Hindlimb muscle (tissue), 1 donor: ENCODE measurements around the gene ACP7. TPM values are rescaled to one million over a fixed set of nuclear protein-coding genes. Genes with fewer than 3 reads are reported as not detected.
"Not testable (repeated sequence)": the region's sequence is repeated elsewhere in the genome, so short reads cannot be mapped to it uniquely, and the experiment has no call there.

Experiments used
- DNase-seq: peaks from one replicate; pipeline ENCODE4 v3.0.0-alpha.2; 2013
- polyA plus RNA-seq: library from polyadenylated mRNA; unstranded; fragments of 120-200 nt; gene quantifications from one replicate; pipeline ENCODE4 v1.2.1, GENCODE V29; 2013; ENCODE audit not compliant: insufficient read length

Gene ACP7
- polyA plus RNA-seq, 1 donor = 0.14 TPM

- no peak for DNase-seq
These were observed 48.3 kb downstream of the ACP7 start for GRCh38 chr19:39132344-39132969.

DNA sequence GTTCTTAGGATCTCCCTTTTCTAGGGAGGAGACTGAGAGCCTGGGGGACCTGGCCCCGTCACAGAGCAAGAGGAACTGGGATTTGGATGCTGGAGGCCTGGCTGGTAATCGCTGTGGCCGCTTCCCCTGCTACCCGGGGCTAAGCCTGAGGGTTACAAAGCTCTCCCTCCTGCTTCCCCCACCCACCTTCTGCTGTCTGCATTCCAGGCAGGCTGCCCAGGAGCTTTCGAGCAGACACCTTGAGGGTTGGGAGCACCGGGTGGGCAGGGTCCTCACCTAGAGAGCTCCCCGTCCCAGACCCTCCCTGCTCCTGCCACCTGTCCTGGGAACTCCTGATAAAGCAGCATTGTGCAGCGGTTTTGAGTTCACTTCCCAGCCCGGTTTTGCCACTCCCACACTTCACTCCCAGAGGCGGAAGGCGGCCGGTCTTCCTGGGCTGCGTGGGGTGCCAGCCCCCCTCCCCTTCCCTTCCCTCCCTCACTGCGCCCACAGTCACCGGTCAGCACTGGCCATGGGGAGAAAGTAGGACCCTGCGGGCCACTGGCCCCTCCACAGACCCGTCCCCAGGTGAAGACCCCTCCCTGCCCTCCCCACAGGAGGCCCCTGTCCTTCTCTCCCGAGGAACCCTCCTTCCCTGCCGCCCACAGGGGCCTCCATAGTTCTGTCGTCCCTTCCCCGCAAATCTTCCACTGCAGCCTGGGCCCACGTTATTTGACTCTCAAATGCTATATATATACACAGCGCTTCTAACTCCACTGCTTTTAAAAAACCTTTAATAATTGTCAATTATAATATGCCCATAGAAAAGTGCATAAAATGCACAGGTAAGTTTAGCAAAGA lies 49.5 kb downstream of the ACP7 start:
- no peak for DNase-seq

DNA sequence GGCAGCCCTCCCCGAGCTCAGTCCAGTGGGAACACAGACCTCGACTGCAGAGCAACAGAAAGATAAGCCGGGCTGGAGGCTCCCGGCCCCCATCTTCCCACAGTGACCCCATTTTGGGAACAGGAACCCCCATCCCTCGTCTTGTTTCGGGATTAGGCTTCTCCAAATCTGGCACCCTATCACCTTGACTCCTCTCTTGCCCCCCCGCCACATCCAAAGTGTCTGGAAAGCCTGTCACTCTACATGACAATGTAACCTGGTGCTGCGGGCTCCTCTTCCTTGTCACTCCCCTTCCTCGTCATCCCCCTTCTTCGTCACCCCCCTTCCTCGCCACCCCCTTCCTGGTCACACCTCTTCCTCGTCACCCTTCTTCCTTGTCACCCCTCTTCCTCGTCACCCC lies 51.5 kb downstream of the ACP7 start:
- no peak for DNase-seq

DNA sequence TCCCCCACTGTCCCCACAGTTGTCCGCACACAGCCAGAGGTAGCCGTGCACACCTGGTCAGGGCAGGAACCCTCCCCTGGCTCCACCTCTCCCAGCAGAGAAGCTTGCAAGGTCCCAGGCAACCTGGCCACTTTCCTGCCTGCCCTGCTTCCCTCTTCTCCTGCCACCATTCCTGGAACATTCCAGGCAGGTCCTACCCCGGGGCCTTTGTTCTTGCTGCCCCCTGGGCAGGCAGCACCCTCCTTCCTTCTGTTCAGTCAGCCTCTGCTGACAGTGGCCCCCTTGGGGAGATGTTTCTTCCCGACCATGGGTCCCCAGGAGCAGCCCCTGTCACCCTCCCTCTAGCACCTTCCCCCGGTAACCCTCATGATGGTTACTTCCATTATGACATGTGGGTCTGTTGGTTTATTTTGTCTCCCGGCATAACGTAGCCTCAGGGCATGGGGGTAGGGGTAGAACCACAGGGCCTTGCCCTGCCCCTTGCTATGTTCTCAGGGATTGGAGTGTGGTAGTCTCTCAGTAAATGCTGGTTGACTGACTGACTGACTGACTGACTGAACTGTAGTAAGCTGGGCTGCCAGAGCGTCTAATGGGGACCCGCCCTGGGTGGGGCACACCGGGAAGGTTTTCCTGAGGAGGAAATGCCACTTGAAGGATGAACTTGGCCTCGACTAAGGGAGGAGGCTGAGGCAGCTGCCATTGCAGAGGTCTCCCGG lies 52.2 kb downstream of the ACP7 start:
- no peak for DNase-seq

GRCh38 chr19:39137131-39137530 lies 53.0 kb downstream of the ACP7 start:
- DNase-seq = no peak

GRCh38 chr19:39138221-39139211 lies 54.3 kb downstream of the ACP7 start:
- DNase-seq = no peak

- DNase-seq = no peak
These were observed 55.2 kb downstream of the ACP7 start for GRCh38 chr19:39139305-39139874.

DNA sequence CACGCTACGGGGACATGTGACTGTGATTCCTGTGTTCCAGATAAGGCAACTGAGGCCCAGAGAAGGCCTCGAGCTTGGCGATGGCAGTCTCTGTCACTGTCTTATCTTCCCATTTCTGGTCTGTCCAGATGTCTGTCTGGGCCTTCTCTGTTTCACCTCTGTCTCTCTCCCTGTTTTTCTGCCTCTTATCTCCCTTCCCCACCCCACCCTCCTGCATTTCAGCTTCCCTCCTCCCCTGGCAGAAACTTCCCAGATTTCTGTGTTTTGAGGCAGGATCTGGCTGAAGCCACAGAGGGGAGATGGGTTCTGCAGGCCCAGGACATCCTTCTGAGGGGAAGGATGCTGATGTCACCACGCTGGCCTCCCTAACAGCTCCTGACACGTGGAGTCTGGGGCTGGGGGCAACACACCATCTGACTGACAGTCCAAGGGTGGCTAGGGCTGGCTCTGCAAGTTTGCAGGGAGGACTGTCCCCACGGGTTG lies 55.8 kb downstream of the ACP7 start:
- DNase-seq = no peak

GRCh38 chr19:39140594-39140993 lies 56.4 kb downstream of the ACP7 start:
- DNase-seq = no peak

- DNase-seq = no peak
These were observed 57.8 kb downstream of the ACP7 start for GRCh38 chr19:39141929-39142328.

GRCh38 chr19:39142630-39143029 lies 58.5 kb downstream of the ACP7 start:
- no peak for DNase-seq

- not testable (repeated sequence) for DNase-seq
These were observed 59.7 kb downstream of the ACP7 start for GRCh38 chr19:39143757-39144289.

DNA sequence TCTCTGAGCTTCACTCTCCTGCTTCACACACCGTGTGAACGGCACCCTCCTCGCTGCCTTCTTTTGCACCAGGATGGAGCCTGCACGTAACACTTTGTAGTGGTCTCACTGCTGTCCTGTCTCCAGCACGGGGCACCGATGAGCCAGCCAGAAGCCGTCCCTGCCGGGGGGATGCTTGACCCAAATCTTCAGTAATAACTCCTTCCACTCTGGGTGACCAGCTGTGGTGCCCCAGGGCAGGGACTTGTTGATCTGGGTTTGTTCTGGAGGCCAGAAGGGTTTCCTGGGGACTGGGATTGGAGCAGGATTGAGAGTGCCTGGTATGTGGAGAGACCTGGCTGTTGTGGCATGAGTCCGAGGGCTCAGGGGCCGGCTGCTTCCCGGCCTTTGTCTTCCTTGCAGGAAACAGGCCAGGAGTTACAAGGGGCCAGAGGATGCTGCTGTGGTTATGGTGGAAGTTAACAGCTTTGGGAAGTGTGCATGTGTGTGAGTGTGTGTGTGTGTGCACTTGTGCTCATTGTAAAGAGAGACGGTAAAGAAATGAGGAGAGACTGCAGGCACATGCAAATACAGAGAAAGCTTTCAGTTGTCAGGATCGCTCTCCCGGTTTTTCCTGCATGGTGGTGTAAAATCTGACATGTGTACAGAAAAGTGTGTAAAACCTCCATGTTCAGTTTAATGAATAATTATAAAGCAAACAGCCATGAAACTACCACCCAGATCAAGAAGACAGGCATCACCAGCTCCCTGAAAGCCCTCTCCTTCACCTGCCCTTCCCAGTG lies 60.3 kb downstream of the ACP7 start:
- DNase-seq = no peak

GRCh38 chr19:39145180-39145953 lies 61.2 kb downstream of the ACP7 start:
- DNase-seq = no peak

DNA sequence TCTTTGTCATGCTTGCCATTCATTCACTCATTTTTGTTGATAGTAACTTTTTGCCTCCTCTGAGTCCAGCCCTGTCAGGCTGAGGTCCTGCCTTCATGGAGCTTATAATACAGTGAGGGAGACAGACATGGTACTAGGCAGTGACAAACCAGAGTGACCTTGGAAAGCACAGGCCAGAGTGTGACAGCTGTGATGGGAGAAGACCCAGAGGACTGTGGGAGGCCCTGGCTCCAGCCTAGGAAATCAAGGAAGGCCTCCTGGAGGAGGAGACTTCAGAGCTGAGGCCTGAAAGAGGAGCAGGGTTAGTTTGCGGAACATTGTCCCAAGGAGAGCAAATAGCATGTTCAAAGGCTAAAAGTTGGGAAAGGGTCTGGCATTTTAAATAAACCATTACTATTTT lies 61.9 kb downstream of the ACP7 start:
- no peak for DNase-seq

- no peak for DNase-seq
These were observed 62.7 kb downstream of the ACP7 start for GRCh38 chr19:39146686-39147450.

DNA sequence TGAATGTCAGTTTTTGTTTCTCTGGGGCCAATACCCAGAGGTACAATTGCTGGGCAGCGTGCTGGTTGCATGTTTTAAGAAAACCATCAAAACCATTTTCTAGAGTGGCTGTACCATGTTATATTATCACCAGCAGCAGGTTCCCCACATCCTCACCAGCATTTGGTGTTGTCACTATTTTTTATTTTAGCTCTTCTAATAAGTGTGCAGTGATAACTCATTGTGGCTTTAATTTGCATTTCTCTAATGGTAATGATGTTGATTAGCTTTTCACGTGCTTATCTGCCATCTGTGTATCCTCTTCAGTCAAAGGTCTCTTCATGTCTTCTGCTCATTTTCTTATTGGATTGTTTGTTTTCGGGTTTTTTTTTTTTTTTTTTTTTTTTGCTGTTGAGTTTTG lies 63.3 kb downstream of the ACP7 start:
- DNase-seq = no peak

- no peak for DNase-seq
These were observed 64.9 kb downstream of the ACP7 start for GRCh38 chr19:39148939-39149529.

- no peak for DNase-seq
These were observed 66.1 kb downstream of the ACP7 start for GRCh38 chr19:39150235-39150634.
